Measurements from ENCODE around the gene CELF5. TPM values are rescaled to one million over a fixed set of nuclear protein-coding genes. Genes with fewer than 3 reads are reported as not detected.
A peak's percentile ranks its signal among the peaks of the same experiment; 100 is the strongest.
"Not testable (repeated sequence)": the region's sequence is repeated elsewhere in the genome, so short reads cannot be mapped to it uniquely, and the experiment has no call there.

Gene CELF5
- total RNA-seq, 1 donor from 2014 or later: 0.18 TPM

DNA sequence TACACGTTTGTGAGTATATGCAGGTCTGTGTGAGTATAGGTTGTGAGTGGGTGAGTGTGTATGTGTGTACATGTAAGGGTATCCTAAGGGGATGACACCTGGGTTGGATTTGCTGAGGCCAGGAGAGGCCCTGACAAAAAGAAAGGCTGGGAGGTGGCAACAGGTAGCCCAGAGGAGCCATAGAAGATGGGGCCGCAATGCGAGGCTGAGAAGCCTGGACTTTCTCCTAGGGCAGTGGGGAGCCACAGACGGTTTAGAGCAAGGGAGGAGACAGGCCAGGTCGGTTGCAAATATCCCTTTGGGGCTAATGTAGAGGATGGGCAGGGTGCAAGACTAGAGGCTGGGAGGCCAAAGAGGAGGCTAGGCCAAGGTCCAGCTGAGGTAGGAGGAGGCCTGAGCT is 54.3 kb downstream of the CELF5 start:
- H3K27ac Mint-ChIP-seq: no peak overlapping the region
- intact Hi-C loops (cut with micrococcal nuclease): no loop called here

DNA sequence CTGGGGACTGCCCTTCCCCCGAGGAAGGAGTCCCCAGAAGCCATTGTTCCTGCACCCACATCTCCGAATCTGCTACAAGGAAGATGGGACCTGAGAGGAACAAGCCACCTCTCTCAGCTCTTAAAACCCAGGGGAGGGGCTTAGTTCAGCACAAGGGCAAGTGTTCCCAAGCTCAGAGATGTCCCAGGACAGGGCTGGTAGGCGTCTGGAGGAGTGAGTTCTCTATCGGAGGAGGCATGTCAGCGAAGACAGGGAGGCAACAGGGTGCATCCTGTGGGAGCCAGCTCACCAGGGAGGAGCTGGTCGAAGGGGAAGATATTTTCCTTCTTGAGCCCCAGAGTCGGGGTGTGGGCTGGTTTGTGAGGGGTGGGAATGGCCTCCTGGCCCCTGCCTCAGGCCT is 54.8 kb downstream of the CELF5 start:
- Mint-ChIP-seq H3K27me3 (ENCODE audit: low read depth) (peaks cover 2% of the 10 kb centered on the region), H3K36me3 (ENCODE audit: low read depth) (no peaks in the 10 kb centered on the region), H3K27ac (no peak overlapping the region), H3K9me3 (no peaks in the 10 kb centered on the region), H3K4me1 (ENCODE audit: low read depth) (peaks cover 8% of the 10 kb centered on the region), H3K4me3 (ENCODE audit: low read depth) (no peak overlapping the region)
- no peak for DNase-seq (ENCODE audit: low spot score)
- intact Hi-C loops (cut with micrococcal nuclease): no loop called here

More for the DNA sequence above, 54.3 kb downstream of the CELF5 start:
- peaks cover 8% of the 10 kb centered on the region for H3K4me1 Mint-ChIP-seq (ENCODE audit: low read depth)
- peaks cover 4% of the 10 kb centered on the region for H3K27me3 Mint-ChIP-seq (ENCODE audit: low read depth)
- no peaks in the 10 kb centered on the region for H3K9me3 Mint-ChIP-seq
- no peaks in the 10 kb centered on the region for H3K36me3 Mint-ChIP-seq (ENCODE audit: low read depth)
- H3K4me3 Mint-ChIP-seq (ENCODE audit: low read depth): no peak overlapping the region
- DNase-seq (ENCODE audit: low spot score): no peak

- Mint-ChIP-seq H3K27ac (no peak overlapping the region), H3K36me3 (ENCODE audit: low read depth) (no peaks in the 10 kb centered on the region), H3K4me1 (ENCODE audit: low read depth) (peaks cover 6% of the 10 kb centered on the region), H3K4me3 (ENCODE audit: low read depth) (no peak overlapping the region), H3K9me3 (no peaks in the 10 kb centered on the region), H3K27me3 (ENCODE audit: low read depth) (peaks cover under 1% of the 10 kb centered on the region)
- DNase-seq (ENCODE audit: low spot score): no peak
- intact Hi-C loops (cut with micrococcal nuclease): no loop called here
Measured at GRCh38 chr19:3281026-3281425, 56.6 kb downstream of the CELF5 start.

GRCh38 chr19:3282155-3282554 is 57.7 kb downstream of the CELF5 start:
- intact Hi-C loops (cut with micrococcal nuclease): no loop called here
- no peak overlapping the region for H3K27ac Mint-ChIP-seq
- no peaks in the 10 kb centered on the region for H3K36me3 Mint-ChIP-seq (ENCODE audit: low read depth)
- no peaks in the 10 kb centered on the region for H3K9me3 Mint-ChIP-seq
- peaks cover 4% of the 10 kb centered on the region for H3K4me1 Mint-ChIP-seq (ENCODE audit: low read depth)
- H3K27me3 Mint-ChIP-seq (ENCODE audit: low read depth): peaks cover 2% of the 10 kb centered on the region
- no peak overlapping the region for H3K4me3 Mint-ChIP-seq (ENCODE audit: low read depth)
- DNase-seq (ENCODE audit: low spot score): no peak

DNA sequence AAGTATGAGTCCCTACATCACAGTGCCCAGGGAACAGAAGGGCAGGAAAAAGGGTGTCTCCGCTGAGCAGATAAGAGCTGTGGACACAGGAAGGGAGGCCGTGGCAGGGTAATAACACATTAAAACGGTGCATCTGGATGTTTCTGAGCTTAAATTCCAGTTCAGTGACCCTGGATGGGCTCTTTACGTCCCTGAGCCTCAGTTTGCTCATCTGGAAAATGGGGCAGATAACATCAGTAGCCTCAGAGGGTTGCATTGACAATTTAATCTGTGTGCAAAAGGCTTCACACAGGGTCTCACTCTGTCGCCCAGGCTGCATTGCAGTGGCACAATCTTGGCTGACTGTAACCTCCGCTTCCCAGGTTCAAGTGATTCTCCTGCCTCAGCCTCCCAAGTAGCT is 58.1 kb downstream of the CELF5 start:
- Mint-ChIP-seq H3K27ac (no peak overlapping the region), H3K4me1 (ENCODE audit: low read depth) (peaks cover 4% of the 10 kb centered on the region)
- intact Hi-C loops (cut with micrococcal nuclease): no loop called here

GRCh38 chr19:3283246-3283751 is 58.8 kb downstream of the CELF5 start:
- H3K4me3 Mint-ChIP-seq (ENCODE audit: low read depth): no peak overlapping the region
- H3K9me3 Mint-ChIP-seq: no peaks in the 10 kb centered on the region
- intact Hi-C loops (cut with micrococcal nuclease): no loop called here
- no peak for DNase-seq (ENCODE audit: low spot score)
- H3K27me3 Mint-ChIP-seq (ENCODE audit: low read depth): peaks cover 6% of the 10 kb centered on the region
- peaks cover 4% of the 10 kb centered on the region for H3K4me1 Mint-ChIP-seq (ENCODE audit: low read depth)
- no peaks in the 10 kb centered on the region for H3K36me3 Mint-ChIP-seq (ENCODE audit: low read depth)
- no peak overlapping the region for H3K27ac Mint-ChIP-seq

More for the DNA sequence above, 58.1 kb downstream of the CELF5 start:
- Mint-ChIP-seq H3K27me3 (ENCODE audit: low read depth) (peaks cover 3% of the 10 kb centered on the region), H3K36me3 (ENCODE audit: low read depth) (no peaks in the 10 kb centered on the region), H3K4me3 (ENCODE audit: low read depth) (no peak overlapping the region), H3K9me3 (no peaks in the 10 kb centered on the region)
- DNase-seq (ENCODE audit: low spot score): no peak

DNA sequence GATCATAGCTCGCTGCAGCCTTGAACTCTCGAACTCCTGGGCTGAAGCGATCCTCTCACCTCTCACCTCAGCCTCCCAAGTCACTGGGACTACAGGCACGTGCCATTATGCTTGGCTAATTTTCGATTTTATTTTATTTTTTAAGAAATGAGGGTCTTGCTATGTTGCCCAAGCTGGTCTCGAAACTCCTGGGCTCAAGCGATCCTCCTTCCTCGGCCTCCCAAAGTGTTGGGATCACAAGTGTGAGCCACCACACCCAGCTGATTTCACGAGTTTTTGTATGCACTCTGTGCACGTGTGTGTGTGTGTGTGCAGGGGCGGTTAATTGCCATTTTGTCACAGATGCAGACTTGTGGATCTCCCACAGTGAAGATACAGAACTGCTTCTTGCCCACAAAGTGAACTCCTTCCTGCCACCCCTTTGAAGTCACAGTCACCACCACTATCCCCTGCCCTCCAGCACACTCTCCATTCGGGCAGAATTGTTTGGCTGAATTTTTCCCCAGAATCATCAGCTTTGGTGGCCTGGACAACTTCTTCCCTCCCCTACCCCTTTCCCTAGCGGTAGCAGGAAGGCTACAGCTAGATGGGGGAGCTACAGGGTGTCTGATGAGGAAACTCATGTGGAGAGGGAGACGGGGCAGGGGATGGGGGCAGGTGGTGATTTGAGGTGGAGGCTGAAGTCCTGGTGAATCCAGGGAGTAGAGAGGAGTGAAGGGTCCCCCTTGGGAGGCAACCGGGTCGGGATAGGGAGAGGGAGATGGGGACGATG is 59.6 kb downstream of the CELF5 start:
- intact Hi-C loops (cut with micrococcal nuclease): no loop called here
- H3K4me1 Mint-ChIP-seq (ENCODE audit: low read depth): peaks cover 4% of the 10 kb centered on the region
- H3K36me3 Mint-ChIP-seq (ENCODE audit: low read depth): no peaks in the 10 kb centered on the region
- DNase-seq (ENCODE audit: low spot score): no peak
- no peak overlapping the region for H3K4me3 Mint-ChIP-seq (ENCODE audit: low read depth)
- H3K27ac Mint-ChIP-seq: no peak overlapping the region
- no peaks in the 10 kb centered on the region for H3K9me3 Mint-ChIP-seq
- H3K27me3 Mint-ChIP-seq (ENCODE audit: low read depth): peaks cover 6% of the 10 kb centered on the region

DNA sequence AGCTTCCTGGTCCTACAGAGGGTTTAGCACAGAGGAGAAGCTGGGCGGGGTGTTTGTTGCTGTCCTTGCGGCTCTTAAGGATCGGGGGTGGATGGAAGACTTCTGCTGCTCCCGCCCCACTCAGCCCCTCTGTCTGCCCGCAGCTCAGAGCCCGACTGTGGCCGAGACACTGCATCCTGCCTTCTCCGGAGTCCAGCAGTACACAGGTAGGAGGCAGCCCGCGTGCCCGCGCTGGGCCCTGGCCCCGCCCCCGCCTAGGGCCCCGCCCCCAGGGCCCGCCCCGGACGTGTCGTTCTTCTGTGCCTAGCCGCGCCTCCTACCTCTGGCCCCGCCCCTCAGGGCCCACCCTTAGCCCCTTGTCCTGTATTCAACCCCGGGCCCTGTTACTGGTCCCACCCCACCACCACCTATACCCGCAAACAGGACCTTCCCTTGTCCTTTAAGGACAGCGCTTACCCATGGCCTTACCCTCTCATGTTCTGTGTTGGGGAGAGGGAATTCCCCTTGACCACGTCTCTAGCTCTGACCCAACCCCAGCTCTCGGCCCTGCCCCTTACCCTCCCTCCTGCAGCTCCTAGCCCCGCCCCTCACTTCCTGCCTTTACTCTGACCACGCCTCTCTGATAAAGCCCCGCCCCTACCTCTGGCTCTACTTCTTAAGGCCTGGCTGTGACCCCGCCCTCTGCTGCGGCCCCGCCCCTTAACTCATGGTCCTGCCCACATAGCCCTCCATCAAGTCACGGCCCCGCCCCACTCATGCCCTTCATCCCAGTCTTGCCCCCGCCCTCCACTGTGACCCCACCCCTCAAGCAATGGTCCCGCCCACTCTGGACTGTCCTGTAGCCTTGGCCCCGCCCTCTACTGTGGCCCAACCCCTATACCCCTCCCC is 60.5 kb downstream of the CELF5 start:
- peaks cover 4% of the 10 kb centered on the region for H3K4me1 Mint-ChIP-seq (ENCODE audit: low read depth)
- H3K9me3 Mint-ChIP-seq: no peaks in the 10 kb centered on the region

DNA sequence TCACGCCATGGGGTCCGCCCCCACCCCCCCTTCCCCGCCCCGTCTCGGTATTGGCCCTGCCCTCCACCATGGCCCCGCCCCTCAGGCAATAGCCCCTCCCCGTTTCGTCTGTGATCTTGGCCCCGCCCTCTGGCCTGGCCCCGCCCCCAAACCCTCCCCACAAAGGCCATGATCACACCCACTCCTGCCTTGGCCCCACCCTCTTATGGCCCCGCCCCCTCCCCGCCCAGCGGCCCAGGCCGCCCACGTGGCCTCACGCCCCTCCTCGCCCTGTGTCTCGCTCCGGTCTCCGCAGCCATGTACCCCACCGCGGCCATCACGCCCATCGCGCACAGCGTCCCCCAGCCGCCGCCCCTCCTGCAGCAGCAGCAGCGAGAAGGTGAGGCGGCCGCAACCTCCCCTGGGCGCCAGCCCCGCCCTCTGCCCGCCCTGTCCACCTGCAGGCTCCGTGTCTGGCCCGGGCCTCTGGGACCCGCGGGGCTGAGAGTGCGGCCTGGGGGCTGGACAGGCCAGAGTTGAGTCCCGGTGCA is 61.3 kb downstream of the CELF5 start:
- intact Hi-C loops (cut with micrococcal nuclease): loop anchor here (1.0 kb wide), 1 partner anchor 9 kb away; no protein-coding TSS in a partner anchor
- Mint-ChIP-seq H3K4me3 (ENCODE audit: low read depth) (no peak overlapping the region), H3K27ac (no peak overlapping the region), H3K9me3 (no peaks in the 10 kb centered on the region), H3K4me1 (ENCODE audit: low read depth) (peaks cover 4% of the 10 kb centered on the region), H3K27me3 (ENCODE audit: low read depth) (peaks cover 6% of the 10 kb centered on the region), H3K36me3 (ENCODE audit: low read depth) (no peaks in the 10 kb centered on the region)
- no peak for DNase-seq (ENCODE audit: low spot score)

More for the DNA sequence above, 60.5 kb downstream of the CELF5 start:
- H3K4me3 Mint-ChIP-seq (ENCODE audit: low read depth): peak overlapping the region; percentile 45
- H3K27ac Mint-ChIP-seq: peak overlapping the region; percentile 55
- DNase-seq (ENCODE audit: low spot score): peak; percentile 58
- no peaks in the 10 kb centered on the region for H3K36me3 Mint-ChIP-seq (ENCODE audit: low read depth)
- intact Hi-C loops (cut with micrococcal nuclease): loop anchor here (1.0 kb wide), 1 partner anchor 9 kb away; no protein-coding TSS in a partner anchor
- peaks cover 6% of the 10 kb centered on the region for H3K27me3 Mint-ChIP-seq (ENCODE audit: low read depth)

- intact Hi-C loops (cut with micrococcal nuclease): no loop called here
- Mint-ChIP-seq H3K9me3 (no peaks in the 10 kb centered on the region), H3K4me1 (ENCODE audit: low read depth) (peaks cover 4% of the 10 kb centered on the region), H3K27ac (no peak overlapping the region), H3K36me3 (ENCODE audit: low read depth) (no peaks in the 10 kb centered on the region), H3K4me3 (ENCODE audit: low read depth) (no peak overlapping the region), H3K27me3 (ENCODE audit: low read depth) (peaks cover 6% of the 10 kb centered on the region)
- DNase-seq (ENCODE audit: low spot score): no peak
Measured at GRCh38 chr19:3287814-3288213, 63.4 kb downstream of the CELF5 start.

GRCh38 chr19:3288437-3288836 is 64.0 kb downstream of the CELF5 start:
- H3K4me1 Mint-ChIP-seq (ENCODE audit: low read depth); intact Hi-C loops (cut with micrococcal nuclease); H3K27me3 Mint-ChIP-seq (ENCODE audit: low read depth); DNase-seq (ENCODE audit: low spot score); H3K36me3 Mint-ChIP-seq (ENCODE audit: low read depth); H3K4me3 Mint-ChIP-seq (ENCODE audit: low read depth); H3K27ac Mint-ChIP-seq; H3K9me3 Mint-ChIP-seq: not testable (repeated sequence)

GRCh38 chr19:3289971-3290569 is 65.6 kb downstream of the CELF5 start:
- no peaks in the 10 kb centered on the region for H3K36me3 Mint-ChIP-seq (ENCODE audit: low read depth)
- no peaks in the 10 kb centered on the region for H3K9me3 Mint-ChIP-seq
- intact Hi-C loops (cut with micrococcal nuclease): no loop called here
- no peak overlapping the region for H3K27ac Mint-ChIP-seq
- no peak for DNase-seq (ENCODE audit: low spot score)
- H3K4me3 Mint-ChIP-seq (ENCODE audit: low read depth): no peak overlapping the region
- peaks cover 2% of the 10 kb centered on the region for H3K4me1 Mint-ChIP-seq (ENCODE audit: low read depth)
- peaks cover 6% of the 10 kb centered on the region for H3K27me3 Mint-ChIP-seq (ENCODE audit: low read depth)

All from activated T-helper 2 cell treated with anti-CD3 and anti-CD28 coated beads, Interferon-gamma antibody, Interleukin-2, Interleukin-4, amounts not matched to agents 10 μg/mL and 5 μg/mL and 100 μg/mL, durations not matched to agents 14 hours and 24 hours and 36 hours (primary cell).